ENCODE results near the gene ATXN10.

DNA sequence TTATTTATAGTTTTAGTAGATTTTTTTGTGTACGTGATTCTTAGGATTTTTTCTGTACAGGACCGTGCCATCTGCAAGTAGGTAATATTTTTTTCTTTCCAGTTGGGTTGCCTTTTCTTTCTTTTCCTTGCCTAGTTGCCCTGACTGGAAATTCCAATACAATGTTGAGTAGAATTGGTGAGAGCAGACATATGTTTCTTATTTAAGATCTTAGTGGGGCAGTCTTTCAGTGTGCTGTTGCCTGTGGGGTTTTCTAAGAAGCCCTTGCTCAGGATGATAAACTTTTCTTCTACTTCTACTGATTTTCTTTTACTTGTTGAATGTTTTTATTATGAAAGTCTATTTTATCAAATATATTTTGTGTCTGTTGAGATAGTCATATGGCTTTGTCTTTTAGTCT, 33.0 kb downstream of the ATXN10 start:
- TF ChIP-seq CTCF (IDR thresholded peaks at IDR 0.05) (no peak), POLR2A (IDR thresholded peaks at IDR 0.05) (no peak)
